GM21447 (cell line): ENCODE data around the gene EXD1.
"Not testable (repeated sequence)": the region's sequence is repeated elsewhere in the genome, so short reads cannot be mapped to it uniquely, and the experiment has no call there.

ENCODE experiments used
- ATAC-seq: cut with Tn5 transposase; IDR thresholded peaks from one replicate; pipeline ENCODE4 v1.9.1; 2021; ENCODE audit not compliant: unreplicated experiment

The EXD1 gene

DNA sequence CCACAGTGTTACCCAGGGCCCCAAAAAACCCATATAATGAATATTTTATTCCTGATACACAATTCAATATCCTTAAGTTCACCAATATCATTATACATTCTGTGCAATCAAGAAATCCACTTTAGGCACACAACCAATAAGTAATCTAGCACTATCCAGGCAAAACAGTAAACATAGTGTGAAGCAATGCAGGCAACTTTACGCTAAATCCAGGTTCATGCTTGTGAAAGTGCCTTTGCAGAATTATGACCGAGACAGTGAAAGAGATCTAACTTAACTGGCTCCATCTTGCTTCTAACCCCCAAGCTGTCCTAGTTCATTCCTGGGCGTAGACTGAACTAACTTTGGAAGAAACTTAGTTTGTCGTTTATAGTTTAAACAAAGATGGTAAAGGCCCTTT lies 80.3 kb downstream of the EXD1 start:
- ATAC-seq = no peak

GRCh38 chr15:41148065-41148464 lies 82.5 kb downstream of the EXD1 start:
- ATAC-seq = no peak

DNA sequence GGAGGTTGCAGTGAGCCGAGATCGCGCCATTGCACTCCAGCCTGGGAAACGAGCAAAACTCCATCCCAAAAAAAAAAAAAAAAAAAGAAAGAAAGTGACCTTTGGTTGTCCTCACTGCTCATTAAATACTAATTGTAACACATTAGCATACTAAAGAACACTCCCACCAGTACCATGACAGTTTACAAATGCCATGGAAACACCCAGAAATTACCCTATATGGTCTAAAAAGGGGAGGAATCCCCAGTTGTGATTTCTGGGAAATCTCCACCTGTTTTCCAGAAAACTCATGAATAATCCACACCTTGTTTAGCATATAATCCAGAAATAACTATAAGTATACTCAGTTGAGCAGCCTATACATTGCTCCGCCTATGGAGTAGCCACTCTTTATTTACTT lies 90.9 kb downstream of the EXD1 start:
- no peak for ATAC-seq

DNA sequence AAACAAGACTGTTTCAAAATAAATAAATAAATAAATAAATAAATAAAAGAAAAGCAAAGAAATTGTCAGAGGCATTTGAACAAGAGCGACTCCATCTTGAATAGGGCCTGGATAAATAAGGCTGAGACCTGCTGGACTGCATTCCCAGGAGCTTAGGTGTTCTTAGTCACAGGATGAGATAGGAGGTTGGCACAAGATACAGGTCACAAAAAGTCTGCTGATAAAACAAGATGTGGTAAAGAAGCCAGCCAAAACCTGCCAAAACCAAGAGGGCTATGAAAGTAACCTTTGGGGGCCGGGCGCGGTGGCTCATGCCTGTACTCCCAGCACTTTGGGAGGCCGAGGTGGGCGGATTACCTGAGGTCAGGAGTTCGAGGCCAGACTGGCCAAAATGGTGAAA lies 91.4 kb downstream of the EXD1 start:
- not testable (repeated sequence) for ATAC-seq

DNA sequence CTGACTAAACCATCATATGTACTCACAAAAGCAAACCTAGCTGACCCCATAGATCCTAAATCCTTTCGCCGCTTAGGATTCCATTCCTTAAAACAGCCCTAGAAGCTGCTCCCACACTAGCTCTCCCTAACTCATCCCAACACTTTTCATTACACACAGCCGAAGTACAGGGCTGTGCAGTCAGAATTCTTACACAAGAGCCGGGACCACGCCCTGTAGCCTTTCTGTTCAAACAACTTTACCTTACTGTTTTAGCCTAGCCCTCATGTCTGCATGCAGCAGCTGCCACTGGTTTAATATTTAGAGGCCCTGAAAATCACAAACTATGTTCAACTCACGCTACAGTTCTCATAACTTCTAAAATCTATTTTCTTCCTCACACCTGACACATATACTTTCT lies 95.0 kb downstream of the EXD1 start:
- not testable (repeated sequence) for ATAC-seq

- no peak for ATAC-seq
Observed at GRCh38 chr15:41133454-41133853, 97.1 kb downstream of the EXD1 start.
